HG02970 (cell line): Measurements from ENCODE around the gene TRANK1.
A peak's percentile ranks its signal among the peaks of the same experiment; 100 is the strongest.
"Not testable (repeated sequence)": the region's sequence is repeated elsewhere in the genome, so short reads cannot be mapped to it uniquely, and the experiment has no call there.

Experiments used
- ATAC-seq: cut with Tn5 transposase; IDR thresholded peaks from one replicate; pipeline ENCODE4 v1.9.1; 2021; ENCODE audit warnings: mild to moderate bottlenecking, moderate library complexity, moderate number of reproducible peaks; ENCODE audit not compliant: unreplicated experiment, low FRiP score

The TRANK1 gene

DNA sequence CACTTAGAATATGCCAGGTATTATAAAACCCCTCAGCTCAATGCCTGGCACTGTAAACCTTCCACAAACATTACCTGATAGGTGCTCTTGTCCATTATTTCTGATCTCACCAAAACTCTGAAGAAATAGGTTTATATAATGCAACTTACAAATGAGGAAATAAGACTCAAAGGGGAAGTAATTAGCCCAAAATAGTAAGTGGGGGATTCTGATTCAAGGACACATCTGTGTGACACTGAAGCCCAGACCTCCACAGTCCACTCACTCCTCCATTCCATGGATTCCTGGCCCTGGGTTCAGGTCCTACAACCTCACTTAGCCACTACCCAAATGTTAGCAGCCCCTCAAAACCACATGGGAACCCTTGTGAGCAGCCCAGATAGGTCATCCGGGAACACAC is 49.9 kb downstream of the TRANK1 start:
- no peak for ATAC-seq

DNA sequence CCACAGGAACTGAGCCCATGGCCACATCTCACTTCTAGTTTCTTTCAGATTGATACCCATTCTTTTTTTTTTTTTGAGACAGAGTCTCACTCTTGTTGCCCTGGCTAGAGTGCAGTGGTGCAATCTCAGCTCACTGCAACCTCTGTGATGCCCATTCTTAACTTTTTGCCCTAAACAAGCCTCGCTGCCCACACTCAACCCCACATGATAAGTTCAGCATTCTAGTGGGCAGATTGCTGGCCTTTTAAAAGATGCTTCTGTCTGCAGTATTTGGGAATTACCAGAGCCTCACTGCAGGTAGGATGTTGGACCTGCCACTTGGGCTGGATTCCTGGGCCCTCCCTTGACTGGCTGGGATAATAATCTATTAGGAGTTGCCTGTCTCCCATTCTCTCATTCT is 51.0 kb downstream of the TRANK1 start:
- no peak for ATAC-seq

DNA sequence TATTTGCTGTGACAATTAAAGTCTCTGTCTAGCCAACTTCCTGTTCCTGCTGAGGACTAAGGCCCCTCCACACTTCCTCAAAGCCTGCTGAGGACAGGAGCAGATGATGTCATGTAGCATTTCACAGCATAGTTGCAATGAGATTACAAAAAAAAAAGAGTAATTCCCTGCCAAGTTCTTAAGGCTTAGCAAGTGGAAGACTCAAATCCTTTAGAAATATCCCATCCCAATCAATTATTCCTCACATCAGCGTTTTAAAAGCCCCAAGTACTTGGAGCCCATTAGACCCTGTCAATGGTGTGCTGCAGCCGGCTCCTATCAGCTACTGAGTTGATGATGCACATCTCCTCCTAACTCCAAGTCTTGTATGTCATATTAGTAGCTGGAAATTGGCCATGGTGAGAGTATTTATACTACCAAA is 51.7 kb downstream of the TRANK1 start:
- no peak for ATAC-seq

DNA sequence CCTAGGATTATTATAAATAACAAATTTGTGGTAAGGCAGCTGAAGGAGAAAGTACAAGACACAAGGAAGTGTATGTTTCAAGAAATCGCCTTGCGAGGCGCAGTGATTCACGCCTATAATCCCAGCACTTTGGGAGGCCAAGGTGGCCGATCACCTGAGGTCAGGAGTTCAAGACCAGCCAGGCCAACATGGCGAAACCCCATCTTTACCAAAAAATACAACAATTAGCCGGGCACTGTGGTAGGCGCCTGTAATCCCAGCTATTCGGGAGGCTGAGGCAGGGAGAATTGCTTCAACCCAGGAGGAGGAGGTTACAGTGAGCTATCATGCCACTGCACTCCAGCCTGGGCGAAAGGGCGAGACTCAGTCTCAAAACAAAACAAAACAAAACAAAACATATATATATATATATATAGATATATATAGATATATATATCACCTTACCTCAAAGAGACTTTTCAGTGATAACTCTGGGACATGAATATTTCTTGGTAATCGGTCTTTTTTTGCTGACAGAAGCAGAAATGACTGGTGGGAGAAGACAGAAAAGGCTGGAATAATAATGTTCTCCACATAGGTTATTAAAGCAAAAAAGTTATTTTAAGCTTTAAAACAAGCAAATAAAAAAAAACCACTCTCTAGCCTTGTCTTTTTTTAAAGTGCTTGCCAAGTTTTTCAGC is 52.3 kb downstream of the TRANK1 start:
- ATAC-seq = no peak

DNA sequence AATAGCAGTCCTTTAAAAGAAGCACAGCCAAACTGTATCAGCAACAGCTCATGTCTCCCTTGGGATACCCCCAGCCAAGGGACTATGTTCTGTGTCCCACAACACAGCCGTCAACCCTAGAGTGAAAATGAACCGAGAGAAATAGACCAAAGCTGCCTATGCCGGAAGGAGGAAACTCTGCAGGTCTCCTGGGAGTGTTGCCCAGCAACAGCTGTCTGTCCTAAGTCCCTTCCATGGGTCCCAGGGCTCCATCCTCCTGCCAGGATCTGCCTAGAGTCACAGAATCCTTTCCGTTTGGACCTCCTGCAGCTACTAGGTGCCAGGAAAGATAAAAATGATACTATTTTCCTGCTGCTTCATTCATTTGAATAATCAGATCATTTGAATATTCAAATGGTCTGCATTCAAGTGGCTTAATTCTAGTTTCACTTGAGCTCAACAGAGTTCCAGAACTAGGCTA is 53.1 kb downstream of the TRANK1 start:
- peak; percentile 62 for ATAC-seq

DNA sequence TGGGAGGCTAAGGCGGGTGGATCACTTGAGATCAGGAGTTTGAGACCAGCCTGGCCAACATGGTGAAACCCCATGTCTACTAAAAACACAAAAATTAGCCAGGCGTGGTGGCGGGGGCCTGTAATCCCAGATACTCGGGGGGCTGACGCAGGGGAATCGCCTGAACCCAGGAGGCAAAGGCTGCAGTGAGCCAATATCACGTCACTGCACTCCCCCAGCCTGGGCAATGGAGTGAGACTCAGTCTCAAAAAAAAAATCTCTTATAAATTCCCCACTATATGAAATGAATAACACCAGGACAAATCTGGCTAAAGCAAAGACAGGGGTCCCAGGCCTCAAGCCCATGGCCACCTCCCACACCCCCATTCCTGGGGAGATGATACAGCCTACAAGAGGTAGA is 53.8 kb downstream of the TRANK1 start:
- ATAC-seq = not testable (repeated sequence)

DNA sequence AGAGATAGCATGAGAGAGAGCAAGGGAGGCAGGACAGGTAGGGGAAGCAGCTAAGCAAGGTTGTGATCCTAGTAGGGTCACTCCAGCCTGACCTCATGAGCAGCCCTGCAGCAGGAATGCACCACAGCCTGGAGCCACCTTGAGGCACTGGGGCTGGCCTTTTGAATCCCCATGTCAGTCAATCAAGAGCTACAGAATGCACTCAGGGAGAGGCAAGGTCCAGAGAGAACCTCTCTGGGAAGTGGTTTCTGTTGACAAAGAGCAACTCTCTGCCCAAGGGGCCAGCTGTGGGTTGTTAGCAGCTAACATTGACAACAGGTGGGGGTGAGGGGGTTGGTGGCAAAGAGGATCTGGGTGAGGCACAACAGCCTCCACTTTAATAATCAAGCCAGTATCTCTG is 54.6 kb downstream of the TRANK1 start:
- ATAC-seq = no peak

DNA sequence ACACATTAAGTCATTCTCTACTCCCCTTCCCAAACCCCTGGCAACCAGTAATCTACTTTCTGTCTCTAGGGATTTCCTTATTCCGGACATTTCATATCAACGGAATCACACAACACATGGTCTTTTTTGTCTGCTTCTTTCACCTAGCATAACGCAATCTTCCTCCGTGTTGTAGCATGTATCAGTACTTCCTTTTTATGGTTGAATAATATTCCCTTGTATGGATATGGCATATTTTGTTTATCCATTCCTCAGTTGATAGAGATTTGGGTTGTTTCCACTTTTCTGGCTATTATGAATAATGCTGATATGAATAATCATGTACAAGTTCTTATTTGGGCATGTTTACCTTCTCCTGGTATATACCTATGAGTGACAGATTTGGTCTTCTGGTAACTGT is 63.1 kb downstream of the TRANK1 start:
- no peak for ATAC-seq

DNA sequence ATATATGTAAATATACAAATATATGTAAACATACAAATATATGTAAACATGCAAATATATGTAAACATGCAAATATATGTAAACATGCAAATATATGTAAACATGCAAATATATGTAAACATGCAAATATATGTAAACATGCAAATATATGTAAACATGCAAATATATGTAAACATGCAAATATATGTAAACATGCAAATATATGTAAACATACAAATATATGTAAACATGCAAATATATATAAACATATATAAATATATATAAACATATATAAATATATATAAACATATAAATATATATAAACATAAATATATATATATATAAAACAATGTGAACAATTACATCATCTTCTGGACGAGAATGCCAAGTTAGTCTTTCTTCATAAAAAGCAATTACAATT is 65.0 kb downstream of the TRANK1 start:
- ATAC-seq = not testable (repeated sequence)

DNA sequence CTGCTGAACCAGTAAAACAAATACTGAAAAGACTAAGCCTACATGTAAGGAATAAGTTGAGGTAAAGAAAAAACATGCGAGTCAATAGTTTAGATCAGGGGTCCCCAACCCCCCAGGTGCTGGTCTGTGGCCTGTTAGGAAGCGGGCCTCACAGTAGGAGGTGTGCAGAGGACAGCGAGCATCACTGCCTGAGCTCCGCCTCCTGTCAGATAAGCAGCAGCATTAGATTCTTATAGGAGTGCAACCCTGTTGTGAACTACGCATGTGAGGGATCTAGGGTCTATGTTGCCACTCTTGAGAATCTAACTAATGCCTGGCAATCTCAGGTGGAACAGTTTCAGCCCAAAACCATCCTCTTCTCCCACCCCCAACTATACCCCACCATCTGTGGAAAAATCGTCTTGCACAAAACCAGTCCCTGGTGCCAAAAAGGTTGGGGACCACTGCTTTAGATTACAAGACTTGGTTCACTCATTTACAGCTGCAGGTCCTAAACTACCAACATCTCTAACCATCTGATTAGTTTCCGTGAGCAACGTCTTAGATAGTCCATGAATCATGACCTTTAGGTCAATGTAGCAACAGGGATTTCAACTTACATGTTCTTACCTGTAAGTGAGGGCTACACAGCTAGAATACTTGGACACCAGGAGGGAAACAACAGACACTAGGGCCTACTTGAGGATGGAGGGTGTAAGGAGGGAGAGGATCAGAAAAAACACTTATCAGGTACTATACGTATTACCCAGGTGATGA is 66.7 kb downstream of the TRANK1 start:
- ATAC-seq = no peak

DNA sequence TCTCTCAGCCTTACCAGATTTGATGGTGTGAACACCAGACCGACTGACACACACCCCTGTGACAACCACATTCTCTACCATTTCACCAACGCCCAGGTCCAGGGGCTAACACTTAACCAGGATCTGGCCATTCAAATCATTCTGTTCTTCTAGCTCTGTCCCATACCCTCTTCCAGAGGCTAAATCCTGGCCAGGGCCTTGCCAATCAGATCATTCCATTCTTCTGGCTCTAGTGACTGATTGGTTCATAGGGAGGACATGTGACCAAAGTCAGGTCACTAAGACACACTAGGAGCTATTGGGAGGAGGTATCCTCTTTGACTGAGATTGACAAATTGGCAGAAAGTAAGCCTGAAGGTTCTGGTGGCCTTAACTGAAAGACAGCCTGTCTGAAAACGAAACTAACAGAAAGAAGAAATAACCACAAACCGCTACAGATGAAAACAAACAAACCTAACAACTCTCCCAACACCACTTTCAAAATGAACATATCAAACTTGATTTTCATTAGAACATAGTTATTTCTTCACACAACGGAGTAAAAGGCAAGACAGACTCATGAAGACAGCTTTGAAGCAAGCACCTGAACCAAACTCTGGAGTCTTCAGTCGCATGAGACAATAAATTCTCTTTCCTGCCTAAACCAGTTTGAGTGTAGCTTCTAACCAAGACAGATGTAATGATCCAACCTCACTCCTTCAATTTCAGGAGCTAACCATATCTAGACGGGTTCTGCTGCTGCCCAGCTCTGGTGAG is 68.5 kb downstream of the TRANK1 start:
- ATAC-seq = peak; percentile 93

DNA sequence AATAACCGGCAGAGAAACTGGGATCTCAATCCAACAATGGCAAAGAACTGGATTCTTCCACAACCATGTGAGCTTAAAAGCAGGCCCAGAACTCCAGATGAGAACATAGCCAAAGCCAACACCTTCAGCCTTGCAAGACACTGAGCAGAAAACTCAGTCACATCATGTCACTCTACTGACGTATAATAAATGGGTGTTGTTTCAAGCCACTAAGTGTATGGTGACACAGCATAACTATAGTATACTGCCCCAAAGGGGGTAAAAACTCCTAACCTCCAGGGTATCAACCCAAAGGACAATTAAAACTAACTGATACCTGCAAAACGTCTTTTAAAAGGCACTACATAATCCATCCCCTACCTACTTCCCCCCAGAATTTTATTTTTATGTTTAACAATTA is 69.5 kb downstream of the TRANK1 start:
- no peak for ATAC-seq

DNA sequence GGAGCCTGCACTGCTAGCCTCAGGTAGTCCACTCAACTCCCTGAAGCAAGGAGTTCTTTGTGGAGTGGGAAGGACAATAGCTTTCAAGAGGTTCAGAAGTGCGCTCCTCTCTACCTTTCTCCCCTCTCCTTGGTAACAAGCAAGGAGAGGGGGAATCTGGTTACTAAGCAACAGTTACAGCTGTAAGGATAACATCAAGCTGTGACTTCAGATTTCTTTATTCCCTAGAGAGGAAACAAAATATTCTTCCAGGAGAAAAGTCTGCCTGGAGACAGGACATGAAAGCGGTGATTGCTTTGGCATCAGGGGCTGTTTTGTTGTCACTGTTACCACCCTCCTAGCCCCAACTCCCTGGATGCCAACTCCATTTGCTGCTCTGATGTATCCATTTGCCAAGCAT is 70.4 kb downstream of the TRANK1 start:
- no peak for ATAC-seq

DNA sequence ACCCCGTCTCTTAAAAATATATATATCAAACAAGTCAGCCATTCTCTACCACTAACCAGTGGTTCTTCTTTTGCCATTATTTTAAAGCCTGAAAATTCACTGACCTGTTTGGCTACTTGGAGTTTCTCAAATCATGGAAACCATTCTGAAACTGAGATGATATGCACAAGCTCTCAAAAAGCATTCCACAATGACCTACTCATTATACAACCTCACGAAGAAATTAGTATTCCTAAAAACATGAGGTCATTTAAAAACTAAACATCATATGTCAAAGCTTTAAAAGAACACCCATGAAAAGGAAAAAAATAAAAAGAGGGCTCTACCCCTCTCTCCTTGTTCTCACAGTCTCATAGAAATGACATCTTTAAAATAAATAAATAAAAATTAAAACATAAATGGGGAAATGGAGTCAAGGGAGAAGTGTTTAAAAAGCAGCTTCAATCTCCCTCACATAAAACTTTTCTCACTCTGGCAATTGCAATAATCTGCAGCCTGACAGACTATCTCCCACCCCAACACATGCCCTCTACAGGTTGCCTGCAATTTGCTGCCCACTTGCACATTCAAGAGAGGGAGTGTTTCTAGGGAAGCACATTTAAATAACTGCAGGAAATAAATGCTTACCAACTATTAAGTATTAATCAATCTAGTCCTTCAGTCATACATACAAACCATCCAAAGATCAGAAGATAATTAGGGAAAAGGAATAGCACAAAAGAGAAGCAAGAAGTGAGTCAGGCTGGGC is 73.3 kb downstream of the TRANK1 start:
- ATAC-seq = no peak

DNA sequence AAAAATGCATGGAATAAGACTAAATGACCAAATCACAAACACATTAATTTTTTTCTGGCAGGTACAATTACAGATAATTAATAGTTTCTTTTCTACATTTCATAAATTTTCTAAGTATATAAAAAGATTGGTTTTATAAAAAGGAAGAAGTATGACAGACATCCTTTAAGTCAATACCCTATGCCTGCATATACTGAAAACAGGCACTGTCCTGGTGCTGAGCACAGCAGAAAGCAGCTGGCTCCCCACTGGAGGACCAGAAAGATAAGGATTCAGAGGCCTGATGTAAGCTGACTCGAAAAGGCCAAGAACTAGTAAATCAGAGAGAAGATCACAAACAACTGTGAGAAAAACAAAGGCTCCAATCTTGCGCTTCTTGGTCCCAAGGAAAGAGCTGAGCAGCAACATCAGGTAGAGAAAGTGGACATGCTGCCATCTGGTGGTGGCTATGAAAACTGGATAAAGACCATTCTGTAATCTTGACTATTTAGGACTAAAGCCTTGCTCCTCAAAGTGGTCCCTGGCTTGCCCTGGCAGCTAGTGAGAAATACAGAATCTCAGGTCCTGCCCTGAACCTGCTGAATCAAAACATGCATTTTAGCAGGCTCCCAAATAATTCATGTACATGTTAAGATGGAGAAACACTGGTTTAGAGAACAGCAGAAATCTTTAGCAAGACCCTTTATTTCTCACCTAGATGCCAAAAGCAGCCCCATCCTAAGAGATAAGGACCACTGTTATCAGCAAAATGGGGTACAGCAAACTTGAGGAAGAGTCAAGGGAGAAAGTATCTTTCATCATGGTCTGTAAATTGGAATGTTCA is 76.0 kb downstream of the TRANK1 start:
- ATAC-seq = peak; percentile 79

DNA sequence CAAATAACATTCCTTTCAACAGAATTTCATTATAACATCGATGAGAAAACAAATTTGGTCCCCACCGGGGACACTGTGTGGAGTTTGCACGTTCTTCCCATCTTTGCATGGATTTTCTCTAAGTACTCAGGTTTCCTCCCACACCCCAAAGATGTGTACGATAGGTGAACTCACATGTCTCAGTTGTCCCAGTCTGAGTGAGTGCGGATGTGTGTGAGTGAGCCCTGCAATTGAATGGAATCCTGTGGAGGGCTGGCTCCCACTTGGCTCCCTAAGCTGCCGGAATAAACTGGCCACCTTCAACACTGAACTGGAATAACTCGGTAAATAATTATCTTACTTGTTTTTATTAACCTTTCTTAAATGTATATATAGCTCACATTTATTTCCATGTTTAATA is 77.0 kb downstream of the TRANK1 start:
- ATAC-seq = no peak

DNA sequence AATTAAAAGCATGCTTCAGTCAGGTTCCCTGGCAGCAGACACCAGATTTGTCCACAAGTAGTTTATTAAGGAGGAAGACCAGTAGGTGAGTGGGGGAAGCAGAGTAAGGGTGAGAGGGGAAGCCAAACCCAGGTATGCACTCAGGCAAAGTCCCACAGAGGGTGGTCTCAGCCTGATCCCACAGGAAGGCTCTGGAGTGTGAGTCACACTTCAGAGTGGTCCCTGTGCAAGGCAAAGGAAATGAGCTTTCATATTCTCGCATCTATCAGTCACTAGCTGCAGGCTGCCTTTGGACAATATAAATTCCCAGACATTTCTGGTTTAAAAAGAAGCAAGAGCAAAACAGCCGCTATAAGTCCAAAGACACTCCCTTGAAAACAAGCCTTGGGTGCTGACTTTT is 78.5 kb downstream of the TRANK1 start:
- ATAC-seq = no peak

DNA sequence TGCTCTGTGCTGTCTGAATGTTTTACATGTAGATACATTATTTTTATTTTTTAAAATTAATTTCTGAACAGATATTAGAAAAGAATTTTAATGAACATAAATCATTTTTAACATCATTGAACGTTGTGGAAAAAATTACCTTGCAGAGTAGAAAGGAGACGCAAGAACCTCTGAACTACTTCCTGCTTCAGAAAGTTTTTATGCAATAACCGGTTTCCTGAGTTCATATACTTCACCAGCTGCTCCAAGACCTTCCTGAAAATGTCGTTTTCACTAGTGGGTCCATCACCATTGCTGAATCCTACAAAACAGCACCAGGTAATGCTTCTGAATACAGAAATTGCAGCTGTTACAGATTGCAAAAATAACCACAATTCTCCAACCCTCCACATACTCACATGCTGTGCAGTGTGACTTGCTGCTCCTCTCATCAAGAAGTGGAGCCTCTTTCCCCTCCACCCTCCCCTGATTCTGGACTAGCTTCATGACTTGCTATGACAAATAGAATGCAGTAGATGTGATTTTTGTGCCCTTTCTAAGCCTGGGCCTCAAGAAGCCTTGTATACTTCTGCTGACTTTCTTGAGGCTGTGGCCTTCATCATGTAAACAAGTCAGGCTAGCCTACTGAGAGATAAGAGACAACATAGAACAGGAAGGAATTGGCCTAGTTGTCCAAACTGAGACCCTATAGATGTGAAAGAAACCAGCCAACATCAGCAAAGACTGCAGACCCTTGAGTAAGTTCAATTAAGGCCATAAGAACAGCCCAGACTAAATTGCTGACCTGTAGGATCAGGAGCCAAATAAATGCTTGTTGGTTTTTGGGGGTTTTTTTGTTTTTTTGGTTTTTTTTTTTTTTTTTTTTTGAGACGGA is 80.4 kb downstream of the TRANK1 start:
- ATAC-seq = no peak
